GM10248 (cell line): Measurements from ENCODE around the gene APOC4.
"Not testable (repeated sequence)": the region's sequence is repeated elsewhere in the genome, so short reads cannot be mapped to it uniquely, and the experiment has no call there.

Experiments
- CTCF ChIA-PET: fragments of 300-600 bp; sonication (Branson Sonifier 250); formaldehyde crosslinking; extraction: SDS; loops from one replicate; lab custom pipeline; 2021; ENCODE audit warnings: antibody characterized with exemption; lab: Yijun Ruan, JAX
- POLR2A ChIA-PET: fragments of 350-650 bp; sonication (Branson Sonifier 250); formaldehyde crosslinking; extraction: SDS; loops from one replicate; lab custom pipeline; 2020; ENCODE audit warnings: antibody characterized with exemption; lab: Yijun Ruan, JAX
- DNase-seq: peaks from one replicate; pipeline ENCODE4 v3.0.0; 2012; ENCODE audit errors: extremely low spot score
- CTCF ChIP-seq: IDR thresholded peaks from 2 replicates; pipeline ENCODE4 v1.5.1; 2012; ENCODE audit warnings: mild to moderate bottlenecking, low read depth; ENCODE audit errors: extremely low read depth, missing control alignments, control extremely low read depth

Gene APOC4

GRCh38 chr19:44969437-44969836 lies 27.4 kb downstream of the APOC4 start:
- ChIA-PET POLR2A (no interaction called here), CTCF (interaction anchor here (1.1 kb wide), 1 partner anchor 20 kb away, joined by 4 read pairs; no protein-coding TSS in a partner anchor)
- no peak for TF ChIP-seq CTCF
- DNase-seq: no peak

GRCh38 chr19:44971451-44971850 lies 29.4 kb downstream of the APOC4 start:
- CTCF ChIA-PET: interaction anchor here (0.7 to 1.4 kb wide), 6 partner anchors 9 to 88 kb away, joined by 3 to 4 read pairs (median 3); no protein-coding TSS in a partner anchor
- POLR2A ChIA-PET, DNase-seq: not testable (repeated sequence)

- POLR2A ChIA-PET: no interaction called here
- CTCF ChIA-PET: interaction anchor here (1.2 kb wide), 1 partner anchor 17 kb away, joined by 3 read pairs; no protein-coding TSS in a partner anchor
- no peak for TF ChIP-seq CTCF
- DNase-seq: no peak
Observed at GRCh38 chr19:44972802-44973201, 30.8 kb downstream of the APOC4 start.

- no peak for TF ChIP-seq CTCF
- CTCF ChIA-PET: interaction anchor here (0.8 to 6.4 kb wide), 5 partner anchors 10 to 69 kb away, joined by 3 to 39 read pairs (median 3); partner anchors contain the start of genes APOE and CLASRP
- POLR2A ChIA-PET: interaction anchor here (0.8 kb wide), 1 partner anchor 82 kb away, joined by 6 read pairs; no protein-coding TSS in a partner anchor
- no peak for DNase-seq
Observed at GRCh38 chr19:44973982-44974735, 32.1 kb downstream of the APOC4 start.

GRCh38 chr19:44974857-44975256 lies 32.8 kb downstream of the APOC4 start:
- no peak for TF ChIP-seq CTCF
- ChIA-PET CTCF (interaction anchor here (0.8 to 6.4 kb wide), 4 partner anchors 14 to 69 kb away, joined by 3 to 39 read pairs (median 3); partner anchors contain the start of gene APOE), POLR2A (interaction anchor here (0.7 kb wide), 1 partner anchor 701 kb away, joined by 3 read pairs; no protein-coding TSS in a partner anchor)
- DNase-seq: no peak

- POLR2A ChIA-PET: interaction anchor here (0.7 kb wide), 1 partner anchor 701 kb away, joined by 3 read pairs; no protein-coding TSS in a partner anchor
- DNase-seq: no peak
- no peak for TF ChIP-seq CTCF
- CTCF ChIA-PET: interaction anchor here (0.9 to 6.4 kb wide), 3 partner anchors 11 to 25 kb away, joined by 3 to 39 read pairs (median 6); no protein-coding TSS in a partner anchor
Observed at GRCh38 chr19:44975444-44975843, 33.4 kb downstream of the APOC4 start.
